GM10248 (cell line): ENCODE results near the gene DIAPH2.

Source experiments
- CTCF ChIA-PET: fragments of 300-600 bp; sonication (Branson Sonifier 250); formaldehyde crosslinking; extraction: SDS; loops from one replicate; lab custom pipeline; 2021; ENCODE audit warnings: antibody characterized with exemption; lab: Yijun Ruan, JAX
- POLR2A ChIA-PET: fragments of 350-650 bp; sonication (Branson Sonifier 250); formaldehyde crosslinking; extraction: SDS; loops from one replicate; lab custom pipeline; 2020; ENCODE audit warnings: antibody characterized with exemption; lab: Yijun Ruan, JAX
- DNase-seq: peaks from one replicate; pipeline ENCODE4 v3.0.0; 2012; ENCODE audit errors: extremely low spot score
- CTCF ChIP-seq: IDR thresholded peaks from 2 replicates; pipeline ENCODE4 v1.5.1; 2012; ENCODE audit warnings: mild to moderate bottlenecking, low read depth; ENCODE audit errors: extremely low read depth, missing control alignments, control extremely low read depth

Gene DIAPH2

GRCh38 chrX:97332963-97333362 is 648.3 kb downstream of the DIAPH2 start:
- DNase-seq, result no peak
- no peak for TF ChIP-seq CTCF
- ChIA-PET POLR2A (no interaction called here), CTCF (no interaction called here)

GRCh38 chrX:97334850-97335249 is 650.2 kb downstream of the DIAPH2 start:
- no peak for DNase-seq
- POLR2A ChIA-PET, result no interaction called here
- CTCF ChIA-PET, result no interaction called here
- no peak for TF ChIP-seq CTCF

- no peak for TF ChIP-seq CTCF
- POLR2A ChIA-PET, result no interaction called here
- CTCF ChIA-PET, result interaction anchor here (1.6 kb wide), 1 partner anchor 38 kb away, joined by 3 read pairs; no protein-coding TSS in a partner anchor
- DNase-seq, result no peak
Observed at GRCh38 chrX:97344724-97345123, 660.1 kb downstream of the DIAPH2 start.

- no peak for DNase-seq
- no peak for TF ChIP-seq CTCF
- POLR2A ChIA-PET, result no interaction called here
- CTCF ChIA-PET, result no interaction called here
Observed at GRCh38 chrX:97358941-97359340, 674.3 kb downstream of the DIAPH2 start.

GRCh38 chrX:97363843-97364242 is 679.2 kb downstream of the DIAPH2 start:
- no peak for TF ChIP-seq CTCF
- ChIA-PET POLR2A (no interaction called here), CTCF (no interaction called here)
- no peak for DNase-seq

GRCh38 chrX:97366237-97366636 is 681.6 kb downstream of the DIAPH2 start:
- TF ChIP-seq CTCF, result no peak
- ChIA-PET POLR2A (no interaction called here), CTCF (no interaction called here)
- DNase-seq, result no peak

- no peak for TF ChIP-seq CTCF
- CTCF ChIA-PET, result no interaction called here
- no peak for DNase-seq
Observed at GRCh38 chrX:97367125-97367524, 682.5 kb downstream of the DIAPH2 start.

More at GRCh38 chrX:97367125-97367524, 682.5 kb downstream of the DIAPH2 start:
- POLR2A ChIA-PET, result no interaction called here
